Measurements from ENCODE around the gene ZC3HAV1L.
"Not testable (repeated sequence)": the region's sequence is repeated elsewhere in the genome, so short reads cannot be mapped to it uniquely, and the experiment has no call there.

The ZC3HAV1L gene

DNA sequence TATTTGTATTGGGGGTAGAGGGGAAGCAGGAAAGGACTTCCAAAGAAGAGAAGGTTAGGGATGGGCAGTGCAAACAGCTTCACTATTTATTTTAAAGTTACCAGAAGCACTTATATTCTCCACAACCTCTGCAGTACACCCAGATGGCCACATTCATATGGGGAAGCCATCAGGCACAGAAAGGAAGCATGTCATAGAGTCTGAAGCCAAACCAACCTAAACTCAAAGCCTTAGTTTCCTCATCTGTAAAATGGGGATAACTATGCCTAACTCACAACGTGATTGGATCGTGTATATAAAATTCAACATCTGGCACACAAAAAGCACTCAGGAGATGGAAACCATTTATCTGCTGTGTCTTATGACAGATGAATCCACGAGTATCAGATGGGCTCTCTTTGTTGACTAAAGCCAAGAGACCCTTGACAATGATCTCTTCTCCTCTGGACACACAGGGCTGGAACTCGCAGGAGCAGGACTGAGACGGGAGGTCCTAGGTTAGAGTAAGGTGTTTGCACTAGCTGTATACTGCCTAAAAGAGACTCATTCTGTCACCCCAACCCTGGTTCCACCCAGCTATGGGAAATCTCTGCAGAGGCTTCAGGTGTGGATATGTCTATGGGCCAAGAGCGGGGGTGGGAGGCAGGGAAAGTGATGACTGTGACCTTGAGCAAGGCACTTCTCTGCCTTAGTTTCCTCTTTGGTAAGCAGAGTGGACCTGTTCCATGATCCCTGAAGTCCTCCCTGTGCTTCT lies 56.4 kb downstream of the ZC3HAV1L start:
- H3K79me2 ChIP-seq (ENCODE audit: control insufficient read depth, low read length) = no peaks in the 10 kb centered on the region
- no peak overlapping the region for H3K4me3 ChIP-seq (ENCODE audit: low read length)
- no peak overlapping the region for H3K4me2 ChIP-seq (ENCODE audit: low read length)
- H4K20me1 ChIP-seq (ENCODE audit: control insufficient read depth, insufficient read depth, low read depth, low read length) = no peaks in the 10 kb centered on the region
- H3F3A ChIP-seq (ENCODE audit: control insufficient read depth, insufficient read depth) = no peaks in the 10 kb centered on the region
- H3K4me1 ChIP-seq (ENCODE audit: control insufficient read depth, low read length) = peaks cover 6% of the 10 kb centered on the region; the same call in 1 of the 2 replicates
- H3K27ac ChIP-seq (ENCODE audit: low read depth, low read length) = no peak overlapping the region
- H3K9me2 ChIP-seq (replicated peaks; ENCODE audit: control insufficient read depth, low read length) = no peaks in the 10 kb centered on the region
- no peaks in the 10 kb centered on the region for H3K36me3 ChIP-seq (ENCODE audit: control insufficient read depth, low read length)
- peaks cover 51% of the 10 kb centered on the region for H3K27me3 ChIP-seq (ENCODE audit: control insufficient read depth, low read length)
- TF ChIP-seq, protein P1, sequence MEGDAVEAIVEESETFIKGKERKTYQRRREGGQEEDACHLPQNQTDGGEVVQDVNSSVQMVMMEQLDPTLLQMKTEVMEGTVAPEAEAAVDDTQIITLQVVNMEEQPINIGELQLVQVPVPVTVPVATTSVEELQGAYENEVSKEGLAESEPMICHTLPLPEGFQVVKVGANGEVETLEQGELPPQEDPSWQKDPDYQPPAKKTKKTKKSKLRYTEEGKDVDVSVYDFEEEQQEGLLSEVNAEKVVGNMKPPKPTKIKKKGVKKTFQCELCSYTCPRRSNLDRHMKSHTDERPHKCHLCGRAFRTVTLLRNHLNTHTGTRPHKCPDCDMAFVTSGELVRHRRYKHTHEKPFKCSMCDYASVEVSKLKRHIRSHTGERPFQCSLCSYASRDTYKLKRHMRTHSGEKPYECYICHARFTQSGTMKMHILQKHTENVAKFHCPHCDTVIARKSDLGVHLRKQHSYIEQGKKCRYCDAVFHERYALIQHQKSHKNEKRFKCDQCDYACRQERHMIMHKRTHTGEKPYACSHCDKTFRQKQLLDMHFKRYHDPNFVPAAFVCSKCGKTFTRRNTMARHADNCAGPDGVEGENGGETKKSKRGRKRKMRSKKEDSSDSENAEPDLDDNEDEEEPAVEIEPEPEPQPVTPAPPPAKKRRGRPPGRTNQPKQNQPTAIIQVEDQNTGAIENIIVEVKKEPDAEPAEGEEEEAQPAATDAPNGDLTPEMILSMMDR (IDR thresholded peaks at IDR 0.05; ENCODE audit: low read depth, low read length, poor library complexity, severe bottlenecking) = no peak
- TF ChIP-seq EZH2phosphoT487 (IDR thresholded peaks at IDR 0.05; ENCODE audit: borderline replicate concordance, low read length) = no peak
- no peaks in the 10 kb centered on the region for H3K9me3 ChIP-seq (ENCODE audit: control insufficient read depth, insufficient read depth, low read length)

DNA sequence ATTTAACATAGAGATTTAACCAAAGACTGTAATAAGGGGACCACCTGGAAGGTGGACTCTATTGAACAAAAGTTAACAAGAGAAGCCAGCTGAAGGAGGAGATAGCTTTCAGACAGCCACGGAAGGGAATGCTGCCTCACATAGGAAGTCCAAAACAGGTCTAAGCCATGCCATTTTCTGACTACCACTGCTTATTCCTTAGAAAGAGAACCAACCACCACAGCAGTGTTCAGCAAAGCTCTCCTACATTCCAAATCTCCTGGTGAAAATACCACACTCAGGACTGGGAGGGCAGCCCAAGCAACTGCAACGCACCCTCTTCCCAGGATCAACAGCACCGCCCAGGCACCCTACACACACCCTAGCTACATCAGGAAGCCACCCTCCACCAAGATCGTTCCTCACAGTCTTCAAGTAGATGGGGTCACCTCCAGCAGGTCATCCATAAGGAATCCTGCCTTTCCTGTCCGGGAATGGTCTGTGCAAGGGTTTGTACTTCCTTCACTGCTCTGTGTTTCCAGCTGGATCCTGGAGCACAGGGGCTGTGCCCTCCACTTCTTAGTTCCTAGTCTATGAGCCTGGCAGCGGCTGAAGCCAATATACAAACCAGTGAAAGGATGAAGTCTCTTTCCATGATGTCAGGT lies 57.2 kb downstream of the ZC3HAV1L start:
- peaks cover 6% of the 10 kb centered on the region; the same call in 1 of the 2 replicates for H3K4me1 ChIP-seq (ENCODE audit: control insufficient read depth, low read length)
- no peaks in the 10 kb centered on the region for H3K36me3 ChIP-seq (ENCODE audit: control insufficient read depth, low read length)
- H3K79me2 ChIP-seq (ENCODE audit: control insufficient read depth, low read length) = no peaks in the 10 kb centered on the region
- no peaks in the 10 kb centered on the region for H3K9me3 ChIP-seq (ENCODE audit: control insufficient read depth, insufficient read depth, low read length)
- no peak overlapping the region for H3K27ac ChIP-seq (ENCODE audit: low read depth, low read length)
- no peak overlapping the region for H3K4me2 ChIP-seq (ENCODE audit: low read length)
- no peak for TF ChIP-seq EZH2phosphoT487 (IDR thresholded peaks at IDR 0.05; ENCODE audit: borderline replicate concordance, low read length)
- H3K27me3 ChIP-seq (ENCODE audit: control insufficient read depth, low read length) = peaks cover 54% of the 10 kb centered on the region
- no peaks in the 10 kb centered on the region for H3F3A ChIP-seq (ENCODE audit: control insufficient read depth, insufficient read depth)
- no peak overlapping the region for H3K4me3 ChIP-seq (ENCODE audit: low read length)
- H3K9me2 ChIP-seq (replicated peaks; ENCODE audit: control insufficient read depth, low read length) = no peaks in the 10 kb centered on the region
- H4K20me1 ChIP-seq (ENCODE audit: control insufficient read depth, insufficient read depth, low read depth, low read length) = no peaks in the 10 kb centered on the region

DNA sequence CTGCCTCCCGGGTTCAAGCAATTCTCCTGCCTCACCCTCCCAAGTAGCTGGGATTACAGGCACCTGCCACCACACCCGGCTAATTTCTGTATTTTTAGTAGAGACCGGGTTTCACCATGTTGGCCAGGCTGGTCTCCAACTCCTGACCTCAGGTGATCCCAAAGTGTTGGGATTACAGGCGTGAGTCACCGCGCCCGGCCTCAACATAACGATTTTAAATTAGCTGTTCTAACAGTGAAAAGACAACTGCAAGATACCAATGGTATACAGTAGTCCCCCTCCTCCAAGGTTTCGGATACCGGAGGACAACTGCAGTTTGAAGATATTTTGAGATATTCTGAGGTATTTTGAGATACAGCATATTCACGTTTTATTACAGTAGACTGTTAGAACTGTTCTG lies 59.7 kb downstream of the ZC3HAV1L start:
- peaks cover 45% of the 10 kb centered on the region for H3K27me3 ChIP-seq (ENCODE audit: control insufficient read depth, low read length)
- not testable (repeated sequence) for H3K4me3 ChIP-seq (ENCODE audit: low read length); H3F3A ChIP-seq (ENCODE audit: control insufficient read depth, insufficient read depth); H3K27ac ChIP-seq (ENCODE audit: low read depth, low read length); H4K20me1 ChIP-seq (ENCODE audit: control insufficient read depth, insufficient read depth, low read depth, low read length); H3K4me2 ChIP-seq (ENCODE audit: low read length); H3K36me3 ChIP-seq (ENCODE audit: control insufficient read depth, low read length); H3K9me3 ChIP-seq (ENCODE audit: control insufficient read depth, insufficient read depth, low read length); H3K9me2 ChIP-seq (replicated peaks; ENCODE audit: control insufficient read depth, low read length); H3K4me1 ChIP-seq (ENCODE audit: control insufficient read depth, low read length); H3K79me2 ChIP-seq (ENCODE audit: control insufficient read depth, low read length)

Data from DOHH2 (cell line).